KMS-11 (cell line): ENCODE results near the gene HSD17B14.
"Not testable (repeated sequence)": the region's sequence is repeated elsewhere in the genome, so short reads cannot be mapped to it uniquely, and the experiment has no call there.

Source experiments
- H2AFZ ChIP-seq: fragments of 200-600 bp; sonication (generic); 2 replicates; pipeline ENCODE4 v1.6.1; 2016; ENCODE audit warnings: antibody characterized with exemption, mixed run types, low read depth
- H3K27ac ChIP-seq: fragments of 200-600 bp; sonication (generic); 2 replicates; pipeline ENCODE4 v1.6.1; 2016; ENCODE audit warnings: mild to moderate bottlenecking, mixed run types
- H3K27me3 ChIP-seq: fragments of 200-600 bp; sonication (generic); 2 replicates; pipeline ENCODE4 v1.6.1; 2017; ENCODE audit warnings: mild to moderate bottlenecking, low read depth, mixed run types, moderate library complexity; ENCODE audit not compliant: insufficient read depth
- H3K36me3 ChIP-seq: fragments of 200-600 bp; sonication (generic); 2 replicates; pipeline ENCODE4 v1.6.1; 2017; ENCODE audit warnings: mild to moderate bottlenecking, mixed run types; ENCODE audit not compliant: insufficient read depth
- H3K4me1 ChIP-seq: fragments of 200-600 bp; sonication (generic); 2 replicates; pipeline ENCODE4 v1.6.1; 2016; ENCODE audit warnings: mild to moderate bottlenecking, low read depth, mixed run types; ENCODE audit not compliant: poor library complexity, severe bottlenecking
- H3K4me2 ChIP-seq: fragments of 200-600 bp; sonication (generic); 2 replicates; pipeline ENCODE4 v1.7.0; 2016; ENCODE audit warnings: mild to moderate bottlenecking, mixed run types
- H3K4me3 ChIP-seq: fragments of 200-600 bp; sonication (generic); IDR thresholded peaks from 2 replicates; pipeline ENCODE4 v1.6.1; 2017; ENCODE audit warnings: low read depth, low read length, mixed read lengths; ENCODE audit not compliant: insufficient read depth
- H3K79me2 ChIP-seq: fragments of 200-600 bp; sonication (generic); 2 replicates; pipeline ENCODE4 v1.6.1; 2016; ENCODE audit warnings: low read depth, mixed run types; ENCODE audit not compliant: insufficient read depth
- H3K9ac ChIP-seq: fragments of 200-600 bp; sonication (generic); 2 replicates; pipeline ENCODE4 v1.6.1; 2016; ENCODE audit warnings: mild to moderate bottlenecking, mixed run types
- H4K20me1 ChIP-seq: fragments of 200-600 bp; sonication (generic); 2 replicates; pipeline ENCODE4 v1.6.1; 2016; ENCODE audit warnings: mild to moderate bottlenecking, mixed run types; ENCODE audit not compliant: insufficient read depth
- TF ChIP-seq, protein P1 (sequence below): fragments of 200-600 bp; sonication (generic); conservative IDR thresholded peaks from 2 replicates; pipeline ENCODE4 v1.6.1; 2017; ENCODE audit warnings: low read depth, mild to moderate bottlenecking, antibody characterized with exemption, low read length, moderate library complexity, mixed read lengths

Gene HSD17B14

DNA sequence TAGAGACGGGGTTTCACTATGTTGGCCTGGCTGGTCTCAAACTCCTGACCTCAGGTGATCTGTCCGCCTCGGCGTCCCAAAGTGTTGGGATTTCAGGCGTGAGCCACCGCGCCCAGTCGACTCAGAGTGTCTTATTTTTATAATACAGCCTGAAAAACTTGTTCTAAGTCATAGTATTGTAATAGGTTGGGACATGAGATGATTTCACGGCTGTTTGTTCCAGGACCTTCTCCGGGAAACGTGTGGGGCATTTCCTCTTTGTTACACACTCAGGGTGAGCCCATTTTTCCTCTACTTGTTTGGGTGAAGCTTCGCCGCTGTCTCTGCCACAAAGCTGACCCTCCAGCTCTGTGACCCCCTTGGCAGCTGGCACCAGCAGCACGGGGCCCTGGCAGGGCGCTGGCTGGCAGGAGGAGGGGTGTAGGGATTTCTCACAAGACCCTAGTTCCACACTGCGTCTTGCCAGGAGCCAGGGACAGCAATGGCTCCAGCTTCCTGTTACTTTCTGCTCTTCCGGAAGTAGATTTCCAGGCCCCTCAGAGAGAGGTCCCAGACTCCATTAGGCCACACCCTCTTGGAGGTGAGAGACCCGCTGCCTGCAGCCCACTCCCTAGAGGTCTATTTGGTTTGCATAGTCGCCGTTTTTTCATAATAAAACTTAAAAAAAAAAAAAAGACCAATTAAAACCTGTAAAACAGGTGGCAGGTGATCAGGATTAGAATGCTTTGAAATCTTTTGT lies 65.4 kb downstream of the HSD17B14 start:
- no peak overlapping the region for H3K27ac ChIP-seq
- no peak overlapping the region for H3K4me3 ChIP-seq
- no peaks in the 10 kb centered on the region for H3K79me2 ChIP-seq
- H3K36me3 ChIP-seq = no peaks in the 10 kb centered on the region
- H4K20me1 ChIP-seq = no peaks in the 10 kb centered on the region
- TF ChIP-seq, protein P1, sequence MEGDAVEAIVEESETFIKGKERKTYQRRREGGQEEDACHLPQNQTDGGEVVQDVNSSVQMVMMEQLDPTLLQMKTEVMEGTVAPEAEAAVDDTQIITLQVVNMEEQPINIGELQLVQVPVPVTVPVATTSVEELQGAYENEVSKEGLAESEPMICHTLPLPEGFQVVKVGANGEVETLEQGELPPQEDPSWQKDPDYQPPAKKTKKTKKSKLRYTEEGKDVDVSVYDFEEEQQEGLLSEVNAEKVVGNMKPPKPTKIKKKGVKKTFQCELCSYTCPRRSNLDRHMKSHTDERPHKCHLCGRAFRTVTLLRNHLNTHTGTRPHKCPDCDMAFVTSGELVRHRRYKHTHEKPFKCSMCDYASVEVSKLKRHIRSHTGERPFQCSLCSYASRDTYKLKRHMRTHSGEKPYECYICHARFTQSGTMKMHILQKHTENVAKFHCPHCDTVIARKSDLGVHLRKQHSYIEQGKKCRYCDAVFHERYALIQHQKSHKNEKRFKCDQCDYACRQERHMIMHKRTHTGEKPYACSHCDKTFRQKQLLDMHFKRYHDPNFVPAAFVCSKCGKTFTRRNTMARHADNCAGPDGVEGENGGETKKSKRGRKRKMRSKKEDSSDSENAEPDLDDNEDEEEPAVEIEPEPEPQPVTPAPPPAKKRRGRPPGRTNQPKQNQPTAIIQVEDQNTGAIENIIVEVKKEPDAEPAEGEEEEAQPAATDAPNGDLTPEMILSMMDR = no peak
- H2AFZ ChIP-seq = no peak overlapping the region
- peaks cover 80% of the 10 kb centered on the region for H3K27me3 ChIP-seq
- H3K4me1 ChIP-seq = no peaks in the 10 kb centered on the region
- no peak overlapping the region for H3K9ac ChIP-seq
- H3K4me2 ChIP-seq = no peak overlapping the region

DNA sequence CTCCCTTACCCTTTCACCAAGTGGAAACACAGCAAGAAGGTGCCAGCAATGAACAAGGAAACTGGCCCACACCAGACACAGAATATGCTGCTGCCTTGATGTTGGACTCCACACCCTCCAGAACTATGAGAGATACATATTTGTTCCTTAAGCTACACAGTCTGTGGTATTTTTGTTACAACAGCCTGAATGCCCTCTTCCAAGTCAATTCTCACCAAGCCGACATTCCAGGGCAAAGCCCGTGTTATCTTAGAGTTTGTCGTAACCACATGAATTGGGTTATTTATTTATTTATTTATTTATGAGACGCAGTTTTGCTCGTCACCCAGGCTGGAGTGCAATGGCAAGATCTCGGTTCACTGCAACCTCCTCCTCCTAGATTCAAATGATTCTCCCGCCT lies 66.0 kb downstream of the HSD17B14 start:
- Histone ChIP-seq H4K20me1 (no peaks in the 10 kb centered on the region), H3K36me3 (no peaks in the 10 kb centered on the region), H3K4me1 (no peaks in the 10 kb centered on the region), H3K9ac (no peak overlapping the region), H3K79me2 (no peaks in the 10 kb centered on the region), H3K4me2 (no peak overlapping the region), H3K4me3 (no peak overlapping the region), H3K27ac (no peak overlapping the region), H2AFZ (no peak overlapping the region), H3K27me3 (peaks cover 80% of the 10 kb centered on the region)
- TF ChIP-seq, protein P1 = no peak

DNA sequence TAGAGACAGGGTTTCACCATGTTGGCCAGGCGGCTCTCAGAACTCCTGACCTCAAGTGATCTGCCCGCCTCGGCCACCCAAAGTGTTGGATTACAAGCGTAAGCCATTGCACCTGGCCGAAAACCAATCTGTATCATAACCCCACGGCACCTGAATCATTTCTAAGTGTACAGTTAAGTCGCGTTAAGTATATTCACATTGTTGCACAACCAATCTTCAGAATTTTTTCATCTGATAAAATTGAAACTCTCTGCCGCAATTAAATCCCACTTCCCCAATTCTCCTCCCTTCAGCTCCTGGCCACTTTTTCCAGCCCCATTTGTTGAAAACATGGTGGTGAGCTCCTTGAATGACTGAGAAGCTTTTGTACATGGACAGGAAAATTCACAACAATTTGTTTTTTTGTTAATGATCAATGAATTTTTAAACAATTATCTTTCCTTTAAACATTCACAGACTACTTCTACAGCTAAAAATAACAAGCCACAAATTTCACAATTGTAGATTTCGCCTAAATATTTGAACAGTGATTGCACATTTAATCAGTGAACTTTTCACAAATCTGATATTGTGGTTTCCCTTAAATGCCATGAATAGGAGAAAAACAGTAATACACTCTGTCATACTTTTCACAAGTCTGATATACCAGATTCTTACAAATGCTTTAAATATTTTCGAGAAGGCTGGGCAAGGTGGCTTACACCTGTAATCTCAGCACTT lies 67.1 kb downstream of the HSD17B14 start:
- H4K20me1 ChIP-seq = no peaks in the 10 kb centered on the region
- H3K79me2 ChIP-seq = no peaks in the 10 kb centered on the region
- H2AFZ ChIP-seq = no peak overlapping the region
- no peak overlapping the region for H3K4me3 ChIP-seq
- TF ChIP-seq, protein P1 = no peak
- H3K9ac ChIP-seq = no peak overlapping the region
- peaks cover 91% of the 10 kb centered on the region for H3K27me3 ChIP-seq
- no peaks in the 10 kb centered on the region for H3K36me3 ChIP-seq
- H3K4me2 ChIP-seq = no peak overlapping the region
- no peaks in the 10 kb centered on the region for H3K4me1 ChIP-seq
- H3K27ac ChIP-seq = no peak overlapping the region

DNA sequence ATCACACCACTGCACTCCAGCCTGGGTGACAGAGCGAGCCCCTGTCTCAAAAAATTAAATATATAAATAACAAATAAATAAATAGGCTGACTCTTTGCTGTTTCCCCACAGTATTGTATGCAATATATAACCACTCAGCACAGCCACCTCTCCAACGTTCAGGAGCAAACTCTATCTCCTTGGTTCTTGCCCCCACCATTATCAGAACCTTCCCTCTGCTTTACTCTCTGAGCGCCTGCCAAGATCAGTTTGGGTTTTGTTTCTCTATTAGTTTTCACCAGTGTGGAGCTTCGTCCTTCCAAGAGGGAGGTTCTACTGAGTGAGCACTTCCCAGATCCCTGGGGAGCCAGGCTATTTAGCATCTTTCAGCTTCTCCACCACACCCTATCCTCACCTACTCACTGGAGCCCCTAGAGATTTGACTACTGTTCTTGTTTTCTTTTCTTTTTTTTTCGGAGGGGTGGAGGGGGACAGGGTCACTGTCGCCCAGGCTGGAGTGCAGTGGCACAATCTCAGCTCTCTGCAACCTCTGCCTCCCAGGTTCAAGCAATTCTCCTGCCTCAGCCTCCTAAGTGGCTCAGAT lies 68.0 kb downstream of the HSD17B14 start:
- peaks cover 92% of the 10 kb centered on the region for H3K27me3 ChIP-seq
- not testable (repeated sequence) for H3K79me2 ChIP-seq, H3K36me3 ChIP-seq, H3K9ac ChIP-seq, H2AFZ ChIP-seq, H4K20me1 ChIP-seq, H3K27ac ChIP-seq, H3K4me1 ChIP-seq, H3K4me2 ChIP-seq, H3K4me3 ChIP-seq

DNA sequence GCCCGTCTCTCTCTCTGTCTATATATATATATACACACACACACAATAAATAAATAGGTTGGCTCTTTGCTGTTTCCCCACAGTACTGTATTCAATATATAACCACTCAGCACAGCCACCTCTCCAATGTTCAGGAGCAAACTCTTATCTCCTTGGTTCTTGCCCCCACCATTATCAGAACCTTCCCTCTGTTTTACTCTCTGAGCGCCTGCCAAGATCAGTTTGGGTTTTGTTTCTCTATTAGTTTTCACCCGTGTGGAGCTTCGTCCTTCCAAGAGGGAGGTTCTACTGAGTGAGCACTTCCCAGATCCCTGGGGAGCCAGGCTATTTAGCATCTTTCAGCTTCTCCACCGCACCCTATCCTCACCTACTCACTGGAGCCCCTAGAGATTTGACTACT lies 70.5 kb downstream of the HSD17B14 start:
- peaks cover 94% of the 10 kb centered on the region for H3K27me3 ChIP-seq
- not testable (repeated sequence) for H3K9ac ChIP-seq, H2AFZ ChIP-seq, H3K79me2 ChIP-seq, H3K4me2 ChIP-seq, H3K27ac ChIP-seq, H4K20me1 ChIP-seq, H3K4me1 ChIP-seq, H3K36me3 ChIP-seq, H3K4me3 ChIP-seq
